HUDEP-2 (cell line): ENCODE results near the gene PIEZO2.
"Not testable (repeated sequence)": the region's sequence is repeated elsewhere in the genome, so short reads cannot be mapped to it uniquely, and the experiment has no call there.

Source experiments
- DNase-seq, 76 experiments: peaks; one replicate each; lab custom pipeline; 2025; ENCODE audit not compliant: unreplicated experiment in 76 of 76; lab: John Stamatoyannopoulos, UW

PIEZO2 gene

GRCh38 chr18:10936176-10937053 lies 213.0 kb downstream of the PIEZO2 start:
- no peak for DNase-seq

DNA sequence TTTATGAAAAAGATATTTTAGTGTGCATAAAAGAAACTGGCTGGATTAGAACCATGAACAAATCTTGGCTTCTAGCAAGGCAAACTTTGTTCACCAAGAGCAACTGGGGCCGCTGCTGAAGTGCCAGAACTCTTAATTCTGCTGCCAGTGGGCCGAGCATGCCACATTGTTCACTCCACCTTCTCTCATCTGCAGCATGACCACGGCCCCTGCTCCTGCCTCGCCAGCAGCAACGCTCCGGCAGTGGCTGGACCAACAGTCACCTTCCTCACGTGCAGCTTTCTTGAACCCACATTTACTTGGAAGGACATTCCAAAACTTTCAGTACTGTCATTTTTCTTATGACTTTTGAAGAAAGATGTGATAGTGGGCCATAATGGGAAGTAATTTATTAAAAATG lies 213.8 kb downstream of the PIEZO2 start:
- DNase-seq = no peak

DNA sequence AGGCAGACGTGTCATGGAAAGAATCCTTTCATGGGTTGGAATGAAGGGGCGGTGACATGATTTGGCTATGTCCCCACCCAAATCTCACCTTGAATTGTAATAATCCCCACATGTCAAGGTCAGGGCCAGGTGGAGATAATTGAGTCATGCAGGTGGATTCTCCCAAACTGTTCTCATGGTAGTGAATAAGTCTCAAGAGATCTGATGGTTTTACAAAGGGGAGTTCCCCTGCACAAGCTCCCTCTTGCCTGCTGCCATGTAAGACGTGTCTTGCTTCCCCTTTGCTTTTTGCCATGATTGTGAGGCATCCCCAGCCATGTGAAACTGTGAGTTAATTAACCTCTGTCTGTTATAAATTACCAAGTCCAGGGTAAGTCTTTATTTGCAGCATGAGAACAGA lies 215.7 kb downstream of the PIEZO2 start:
- not testable (repeated sequence) for DNase-seq

GRCh38 chr18:10930076-10930475 lies 219.3 kb downstream of the PIEZO2 start:
- DNase-seq = no peak

DNA sequence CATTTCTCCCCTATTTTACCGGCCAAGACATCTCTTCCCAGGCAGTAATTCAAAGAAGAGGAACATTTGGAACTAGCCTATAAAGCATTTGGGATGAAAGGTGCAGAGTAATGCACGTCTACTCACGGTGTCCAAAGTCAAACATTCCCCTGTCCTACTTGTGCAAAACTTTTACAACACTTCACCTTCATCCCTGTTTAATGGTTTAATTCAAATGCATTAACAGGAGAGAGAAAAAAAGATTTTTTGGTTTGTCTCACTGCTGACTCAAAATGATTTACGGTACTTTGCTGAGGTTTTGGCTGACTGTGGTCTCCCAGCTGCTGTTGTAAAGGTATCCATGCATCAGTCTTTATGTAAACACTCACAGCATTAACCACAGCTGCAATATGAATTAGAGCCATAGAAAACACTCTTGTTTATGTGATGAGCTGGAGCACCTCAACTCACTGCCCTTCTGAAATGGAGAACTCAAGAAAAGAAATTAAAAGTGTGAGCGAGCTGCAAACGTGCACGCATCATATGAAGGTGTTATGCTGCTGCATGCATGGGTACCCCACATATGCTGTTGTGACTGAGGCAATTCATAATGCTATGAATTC lies 220.5 kb downstream of the PIEZO2 start:
- no peak for DNase-seq

- no peak for DNase-seq
Measured at GRCh38 chr18:10928011-10928771, 221.2 kb downstream of the PIEZO2 start.

- DNase-seq = no peak
Measured at GRCh38 chr18:10927286-10927992, 221.9 kb downstream of the PIEZO2 start.

DNA sequence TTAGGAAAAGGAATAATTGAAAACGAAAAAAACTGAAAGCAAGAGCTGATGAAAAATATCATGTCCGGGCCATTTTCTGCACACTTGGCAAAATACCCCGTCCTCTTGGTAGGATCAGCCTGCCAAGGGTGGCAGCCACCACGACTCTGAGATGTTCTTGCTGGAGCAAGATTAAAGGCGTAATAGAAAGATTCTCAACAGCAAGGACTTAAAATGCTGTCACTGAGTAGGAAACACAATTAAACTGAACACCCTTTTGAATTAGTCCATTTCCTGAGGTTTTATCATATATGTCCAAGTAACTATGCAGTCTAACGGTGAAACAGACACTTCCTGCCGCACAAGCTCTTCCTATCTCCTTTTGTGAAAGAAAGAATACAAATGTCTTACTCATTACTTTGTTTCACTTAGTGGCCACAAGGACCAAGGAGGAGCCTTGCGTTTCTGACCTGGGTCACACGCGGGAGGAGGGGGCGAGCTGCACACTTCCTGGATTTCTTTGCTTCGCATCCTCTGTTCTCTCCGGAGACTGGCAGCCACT lies 222.7 kb downstream of the PIEZO2 start:
- DNase-seq = no peak

DNA sequence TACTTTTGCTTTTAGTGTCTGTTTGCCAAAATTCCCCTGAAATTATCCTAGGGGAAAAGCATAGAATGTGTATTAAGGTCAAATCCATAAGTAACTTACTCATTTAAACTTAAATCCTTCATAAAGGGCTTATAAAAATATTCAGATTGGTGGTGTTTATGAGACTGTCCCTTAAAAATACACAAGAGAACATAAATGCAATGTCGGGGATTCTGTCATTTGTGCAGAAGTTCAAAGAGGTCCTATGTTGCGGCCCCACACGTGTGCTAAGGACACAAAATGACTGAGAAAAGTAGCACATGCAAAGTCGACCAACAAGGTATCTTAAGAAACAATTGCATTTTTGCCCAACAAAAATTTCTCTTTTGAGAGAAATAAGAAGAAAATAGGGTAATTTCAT lies 225.1 kb downstream of the PIEZO2 start:
- DNase-seq = no peak

- no peak for DNase-seq
Measured at GRCh38 chr18:10923551-10924070, 225.8 kb downstream of the PIEZO2 start.

DNA sequence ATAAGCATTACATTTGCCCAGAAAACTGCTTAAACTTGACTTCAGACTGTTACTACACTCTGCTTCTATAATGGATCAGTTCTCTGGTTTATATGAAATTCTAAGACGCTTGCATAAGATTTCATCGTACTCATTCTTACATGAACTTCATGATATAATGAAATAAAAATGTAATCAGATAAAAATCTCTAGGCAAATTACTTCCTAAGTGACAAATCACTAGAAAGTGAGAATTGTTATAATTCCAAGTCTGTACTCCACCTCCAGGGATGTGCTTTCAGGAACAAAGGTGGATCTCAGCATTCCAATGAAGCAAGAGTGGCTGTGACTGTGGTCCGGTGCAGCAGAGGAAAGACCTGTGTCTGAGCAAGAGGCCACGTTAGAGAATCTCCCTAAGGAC lies 226.2 kb downstream of the PIEZO2 start:
- no peak for DNase-seq

DNA sequence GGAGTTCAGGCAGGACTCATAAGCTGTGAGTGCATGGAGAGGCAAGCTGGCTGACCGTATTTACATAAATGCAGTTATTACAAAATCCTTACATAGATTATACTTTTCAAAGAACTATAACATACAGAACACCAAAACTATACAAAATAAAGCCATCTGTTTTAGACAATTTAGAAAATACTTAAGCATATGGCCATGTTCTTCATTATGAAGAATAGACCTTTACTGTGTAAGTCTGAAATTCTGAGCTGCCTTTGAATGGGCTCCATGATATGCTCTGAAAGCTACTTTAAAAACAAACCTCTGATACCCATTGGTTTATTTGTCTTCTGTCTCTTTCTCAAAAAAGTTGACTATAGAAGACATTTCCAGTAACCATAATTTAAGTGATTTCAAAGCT lies 226.7 kb downstream of the PIEZO2 start:
- DNase-seq = not testable (repeated sequence)

DNA sequence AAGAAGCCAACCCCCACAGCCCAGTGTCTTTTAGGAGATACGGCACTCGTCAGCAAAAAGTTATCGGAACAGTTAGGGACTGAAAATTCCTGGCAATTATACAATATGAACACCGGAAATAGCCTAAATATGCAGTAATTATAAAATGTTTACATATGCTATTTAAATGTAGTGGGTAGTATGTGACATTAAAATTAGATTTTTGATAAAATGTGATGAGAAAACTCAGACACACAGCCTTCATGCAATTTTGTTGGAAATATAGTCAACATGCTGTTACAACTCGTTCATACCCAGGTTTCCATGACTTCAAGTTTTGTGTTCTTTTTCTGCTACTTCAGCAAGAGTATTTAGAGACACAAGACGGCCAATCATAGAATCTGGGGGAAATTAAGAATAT lies 229.1 kb downstream of the PIEZO2 start:
- DNase-seq = not testable (repeated sequence)

GRCh38 chr18:10919851-10920250 lies 229.5 kb downstream of the PIEZO2 start:
- no peak for DNase-seq

- DNase-seq = no peak
Measured at GRCh38 chr18:10916865-10917264, 232.5 kb downstream of the PIEZO2 start.

DNA sequence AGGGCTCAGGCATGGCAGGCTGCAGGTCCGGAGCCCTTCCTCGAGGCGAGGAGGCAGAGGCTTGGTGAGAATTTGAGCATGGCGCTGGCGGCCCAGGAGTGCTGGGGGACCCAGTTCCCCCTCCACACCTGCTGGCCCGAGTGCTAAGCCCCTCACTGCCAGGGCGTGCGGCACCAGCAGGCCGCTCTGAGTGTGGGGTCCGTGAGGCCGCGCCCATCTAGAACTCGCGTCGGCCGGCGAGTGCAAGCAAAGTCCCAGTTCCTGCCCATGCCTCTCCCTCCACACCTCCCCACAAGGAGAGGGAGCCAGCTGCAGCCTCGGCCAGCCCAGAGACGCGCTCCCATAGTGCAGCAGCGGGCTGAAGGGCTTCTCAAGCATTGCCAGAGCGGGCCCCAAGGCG lies 233.0 kb downstream of the PIEZO2 start:
- DNase-seq = no peak

- not testable (repeated sequence) for DNase-seq
Measured at GRCh38 chr18:10915748-10916147, 233.6 kb downstream of the PIEZO2 start.

GRCh38 chr18:10914610-10915009 lies 234.8 kb downstream of the PIEZO2 start:
- DNase-seq = not testable (repeated sequence)

- no peak for DNase-seq
Measured at GRCh38 chr18:10913919-10914318, 235.4 kb downstream of the PIEZO2 start.

GRCh38 chr18:10912790-10913545 lies 236.4 kb downstream of the PIEZO2 start:
- DNase-seq = no peak
